AG10803 (cell line): ENCODE data around the gene CD14.
"Not testable (repeated sequence)": the region's sequence is repeated elsewhere in the genome, so short reads cannot be mapped to it uniquely, and the experiment has no call there.

Source experiments
- DNase-seq: peaks from one replicate; pipeline ENCODE4 v3.0.0; 2010; ENCODE audit warnings: low read depth
- H3K4me3 ChIP-seq: 2 replicates; pipeline ENCODE4 v1.5.1; 2011; ENCODE audit warnings: mild to moderate bottlenecking, low read length, control low read depth
- CTCF ChIP-seq: conservative IDR thresholded peaks from 2 replicates; pipeline ENCODE4 v1.5.1; 2011; ENCODE audit warnings: mild to moderate bottlenecking, low read length, control low read depth, inconsistent platforms

The CD14 gene

GRCh38 chr5:140672455-140673186, 39.6 kb upstream of the CD14 start:
- TF ChIP-seq CTCF = no peak
- H3K4me3 ChIP-seq = no peak overlapping the region
- DNase-seq = no peak

DNA sequence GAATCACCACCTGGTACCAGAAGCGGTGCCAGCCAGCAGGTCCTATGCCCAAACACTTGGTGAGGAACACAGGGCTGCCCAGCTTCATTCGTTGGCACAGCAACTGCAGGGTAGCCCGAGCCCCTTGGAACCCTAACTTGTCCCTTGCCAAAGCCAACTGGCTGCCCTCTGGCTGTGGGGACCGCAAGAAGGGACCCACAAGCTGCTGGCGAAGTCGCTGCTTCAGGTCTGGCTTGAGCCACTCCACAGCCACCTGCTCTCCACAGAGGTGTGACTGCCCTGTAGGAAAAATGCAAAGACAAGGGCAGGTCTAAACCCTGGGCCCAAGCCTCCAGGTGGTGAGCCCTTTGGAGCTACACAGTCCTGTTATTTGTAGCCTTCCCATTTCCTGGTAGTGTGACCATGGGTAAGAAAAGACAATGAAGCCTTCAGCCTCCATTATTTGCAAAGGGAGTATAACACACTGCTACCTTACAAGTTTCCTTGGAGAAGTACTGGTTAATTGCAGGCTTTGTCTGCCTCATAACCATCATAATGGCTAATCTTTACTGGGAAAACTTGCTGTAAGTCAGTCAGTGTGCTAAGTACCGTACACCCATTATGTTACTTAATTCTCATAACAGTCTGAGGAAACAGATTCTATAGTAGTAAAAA, 38.6 kb upstream of the CD14 start:
- no peak for TF ChIP-seq CTCF
- no peak overlapping the region for H3K4me3 ChIP-seq
- DNase-seq = no peak

DNA sequence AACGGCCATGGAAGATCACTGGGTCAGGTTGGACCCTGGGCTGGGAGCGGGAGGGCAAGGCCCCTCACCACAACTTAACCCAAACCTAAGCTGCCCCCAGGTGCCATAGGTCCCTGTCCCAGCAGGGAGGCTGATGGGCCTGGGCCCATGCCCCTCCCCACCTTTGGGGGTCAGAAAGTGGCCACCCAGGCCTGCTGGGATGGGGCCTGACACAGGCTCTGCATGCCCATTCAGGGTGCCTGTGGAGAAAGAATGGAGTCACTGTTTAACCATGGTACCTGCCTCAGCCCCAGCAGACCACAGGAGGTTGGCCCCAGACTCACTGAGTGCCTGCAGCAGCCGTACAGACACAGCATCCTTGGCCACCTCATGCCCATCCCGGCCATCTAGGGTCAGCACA, 38.1 kb upstream of the CD14 start:
- DNase-seq, H3K4me3 ChIP-seq: not testable (repeated sequence)

DNA sequence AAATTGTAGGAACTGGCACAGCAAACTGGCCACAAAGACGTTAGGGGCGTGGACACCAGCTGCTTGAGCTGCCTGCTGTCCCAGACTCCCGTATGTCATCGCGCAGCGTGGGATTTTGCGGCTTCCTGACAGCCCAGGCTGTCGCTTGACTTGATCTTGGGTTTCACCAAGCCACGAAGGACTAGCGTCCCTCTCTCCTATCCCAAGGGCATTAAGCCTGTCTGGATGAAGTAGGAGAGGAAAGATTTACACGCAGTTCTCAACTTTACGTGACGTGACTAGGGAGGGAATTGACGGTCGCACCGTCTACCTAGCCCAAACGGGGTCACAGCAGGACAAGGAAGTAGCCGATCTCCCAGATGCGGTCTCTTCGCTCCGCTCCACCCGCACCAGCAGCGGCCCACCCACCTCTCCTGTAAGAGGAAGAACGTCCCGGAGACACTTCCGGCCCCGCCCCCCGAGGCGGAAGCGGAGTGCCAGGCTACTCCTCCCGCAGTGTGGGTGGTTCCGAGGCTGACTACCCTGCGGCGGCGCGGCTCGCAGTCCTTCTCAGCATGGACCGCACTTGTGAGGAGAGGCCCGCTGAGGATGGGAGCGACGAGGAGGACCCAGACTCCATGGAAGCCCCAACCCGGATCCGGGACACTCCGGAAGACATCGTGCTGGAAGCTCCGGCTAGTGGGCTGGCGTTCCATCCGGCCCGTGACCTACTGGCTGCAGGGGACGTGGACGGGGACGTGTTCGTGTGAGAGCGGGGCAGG, 31.6 kb upstream of the CD14 start, which contains the start of gene WDR55:
WDR55 (plus strand) TSS at position 546 of the 761 bp plus-strand sequence; CDS start at position 555, 9 bp downstream.
- peak; percentile 91 for DNase-seq
- peak within 1 kb of the TSS; percentile 97 for H3K4me3 ChIP-seq
- TF ChIP-seq CTCF = no peak

GRCh38 chr5:140664030-140664358, 31.0 kb upstream of the CD14 start:
- no peak for TF ChIP-seq CTCF
- peak overlapping the region; percentile 97 for H3K4me3 ChIP-seq
- no peak for DNase-seq

GRCh38 chr5:140660371-140660770, 27.4 kb upstream of the CD14 start:
- not testable (repeated sequence) for DNase-seq, H3K4me3 ChIP-seq

DNA sequence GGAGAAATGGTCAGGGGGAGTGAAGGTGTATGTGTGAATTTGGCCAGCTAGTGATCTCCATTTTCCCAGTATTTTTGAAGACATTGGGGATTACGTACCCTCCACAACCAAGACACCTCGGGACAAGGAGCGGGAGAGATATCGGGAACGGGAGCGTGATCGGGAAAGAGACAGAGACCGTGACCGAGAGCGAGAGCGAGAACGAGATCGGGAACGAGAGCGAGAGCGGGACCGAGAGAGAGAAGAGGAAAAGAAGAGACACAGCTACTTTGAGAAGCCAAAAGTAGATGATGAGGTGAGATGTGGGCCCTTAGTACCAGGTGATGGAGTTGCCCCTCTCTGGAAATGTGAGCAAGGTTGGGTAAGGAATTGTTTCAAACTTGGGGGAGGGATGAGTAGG, 25.9 kb upstream of the CD14 start:
- TF ChIP-seq CTCF = no peak
- H3K4me3 ChIP-seq = no peak overlapping the region
- no peak for DNase-seq

DNA sequence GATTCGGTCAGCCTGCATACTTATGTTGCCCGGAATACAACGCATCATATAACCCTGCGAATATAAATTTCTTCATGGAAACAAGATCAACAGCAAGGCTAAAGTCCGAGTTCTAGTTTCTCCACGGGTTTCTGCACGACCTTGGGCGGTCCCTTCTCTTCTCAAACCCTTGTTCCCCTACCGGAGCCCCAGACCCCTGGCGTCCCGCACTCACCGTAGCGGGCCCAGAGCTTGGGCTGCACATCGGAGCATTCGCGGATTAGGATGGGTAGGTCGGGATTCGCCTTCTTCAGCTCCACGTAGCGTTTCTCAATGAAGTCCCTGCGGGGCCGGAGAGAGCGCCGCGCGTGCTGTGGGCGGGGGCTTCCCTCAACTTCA, 14.1 kb upstream of the CD14 start:
- no peak for TF ChIP-seq CTCF
- H3K4me3 ChIP-seq = peak overlapping the region; percentile 75
- DNase-seq = no peak
